GM10248 (cell line): Measurements from ENCODE around the gene GOLIM4.

Experiments used
- CTCF ChIA-PET: fragments of 300-600 bp; sonication (Branson Sonifier 250); formaldehyde crosslinking; extraction: SDS; loops from one replicate; lab custom pipeline; 2021; ENCODE audit warnings: antibody characterized with exemption; lab: Yijun Ruan, JAX
- POLR2A ChIA-PET: fragments of 350-650 bp; sonication (Branson Sonifier 250); formaldehyde crosslinking; extraction: SDS; loops from one replicate; lab custom pipeline; 2020; ENCODE audit warnings: antibody characterized with exemption; lab: Yijun Ruan, JAX
- DNase-seq: peaks from one replicate; pipeline ENCODE4 v3.0.0; 2012; ENCODE audit errors: extremely low spot score
- TF ChIP-seq, protein P1 (sequence below): IDR thresholded peaks from 2 replicates; pipeline ENCODE4 v1.5.1; 2012; ENCODE audit warnings: mild to moderate bottlenecking, low read depth; ENCODE audit errors: extremely low read depth, missing control alignments, control extremely low read depth

Gene GOLIM4

DNA sequence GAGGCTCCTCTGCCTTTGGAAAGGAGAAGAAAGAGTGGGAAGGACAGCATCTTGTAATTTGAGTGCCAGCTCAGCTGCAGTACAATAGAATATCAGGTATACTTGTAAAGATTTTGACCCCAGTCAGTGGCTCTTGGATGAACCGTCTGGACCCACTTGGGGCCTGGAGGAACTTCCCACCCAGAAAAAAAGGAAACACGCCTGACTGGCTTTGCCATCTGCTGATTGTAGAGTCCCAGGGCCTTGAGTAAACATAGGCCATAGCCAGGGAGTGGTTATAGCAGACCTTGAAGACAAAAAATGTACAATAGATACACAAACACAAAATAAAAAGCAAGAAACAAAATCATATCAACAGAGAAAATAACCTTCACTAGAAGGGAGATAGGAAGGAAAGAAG lies 112.1 kb downstream of the GOLIM4 start:
- DNase-seq, result no peak
- ChIA-PET POLR2A (no interaction called here), CTCF (no interaction called here)
- TF ChIP-seq, protein P1, sequence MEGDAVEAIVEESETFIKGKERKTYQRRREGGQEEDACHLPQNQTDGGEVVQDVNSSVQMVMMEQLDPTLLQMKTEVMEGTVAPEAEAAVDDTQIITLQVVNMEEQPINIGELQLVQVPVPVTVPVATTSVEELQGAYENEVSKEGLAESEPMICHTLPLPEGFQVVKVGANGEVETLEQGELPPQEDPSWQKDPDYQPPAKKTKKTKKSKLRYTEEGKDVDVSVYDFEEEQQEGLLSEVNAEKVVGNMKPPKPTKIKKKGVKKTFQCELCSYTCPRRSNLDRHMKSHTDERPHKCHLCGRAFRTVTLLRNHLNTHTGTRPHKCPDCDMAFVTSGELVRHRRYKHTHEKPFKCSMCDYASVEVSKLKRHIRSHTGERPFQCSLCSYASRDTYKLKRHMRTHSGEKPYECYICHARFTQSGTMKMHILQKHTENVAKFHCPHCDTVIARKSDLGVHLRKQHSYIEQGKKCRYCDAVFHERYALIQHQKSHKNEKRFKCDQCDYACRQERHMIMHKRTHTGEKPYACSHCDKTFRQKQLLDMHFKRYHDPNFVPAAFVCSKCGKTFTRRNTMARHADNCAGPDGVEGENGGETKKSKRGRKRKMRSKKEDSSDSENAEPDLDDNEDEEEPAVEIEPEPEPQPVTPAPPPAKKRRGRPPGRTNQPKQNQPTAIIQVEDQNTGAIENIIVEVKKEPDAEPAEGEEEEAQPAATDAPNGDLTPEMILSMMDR, result no peak

DNA sequence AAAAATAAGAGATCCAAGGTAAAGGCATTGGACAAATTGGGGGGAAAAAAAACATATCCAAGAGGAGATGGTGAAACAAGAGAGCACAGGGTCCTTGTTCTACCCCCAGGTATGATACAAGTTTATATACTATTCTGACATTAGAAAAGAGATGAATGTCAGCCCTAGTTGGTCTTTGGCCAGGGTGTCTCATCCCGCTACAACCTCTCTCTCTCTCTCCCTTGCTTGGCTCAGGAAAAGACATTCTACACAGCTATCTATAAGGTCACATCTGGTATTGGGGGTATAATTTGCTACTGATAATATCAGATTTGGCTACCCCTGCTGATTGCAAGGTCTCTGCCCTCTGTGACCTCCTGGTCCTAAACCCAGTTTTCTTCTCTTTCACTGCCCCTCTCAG lies 117.2 kb downstream of the GOLIM4 start:
- ChIA-PET POLR2A (no interaction called here), CTCF (no interaction called here)
- TF ChIP-seq, protein P1, result no peak
- DNase-seq, result no peak

DNA sequence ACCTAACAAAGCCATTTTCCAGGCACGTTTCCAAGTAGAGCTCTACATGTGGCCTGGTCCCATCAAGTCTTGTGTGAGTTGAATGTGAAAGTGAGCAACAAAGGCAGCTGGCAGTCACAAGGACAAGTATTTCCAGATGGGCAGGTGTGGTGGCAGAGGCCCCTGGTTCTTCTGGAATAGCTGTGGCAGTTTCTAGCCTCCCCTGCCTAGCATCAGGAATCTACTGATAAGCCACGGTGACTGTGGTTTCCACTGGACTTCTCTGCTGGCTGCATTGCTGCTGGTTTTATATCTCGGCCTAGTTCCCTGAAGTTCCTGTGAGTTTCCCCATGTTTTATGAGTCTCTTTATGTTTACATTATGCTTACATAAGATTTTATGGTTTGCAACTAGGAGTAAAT lies 117.7 kb downstream of the GOLIM4 start:
- ChIA-PET POLR2A (no interaction called here), CTCF (no interaction called here)

DNA sequence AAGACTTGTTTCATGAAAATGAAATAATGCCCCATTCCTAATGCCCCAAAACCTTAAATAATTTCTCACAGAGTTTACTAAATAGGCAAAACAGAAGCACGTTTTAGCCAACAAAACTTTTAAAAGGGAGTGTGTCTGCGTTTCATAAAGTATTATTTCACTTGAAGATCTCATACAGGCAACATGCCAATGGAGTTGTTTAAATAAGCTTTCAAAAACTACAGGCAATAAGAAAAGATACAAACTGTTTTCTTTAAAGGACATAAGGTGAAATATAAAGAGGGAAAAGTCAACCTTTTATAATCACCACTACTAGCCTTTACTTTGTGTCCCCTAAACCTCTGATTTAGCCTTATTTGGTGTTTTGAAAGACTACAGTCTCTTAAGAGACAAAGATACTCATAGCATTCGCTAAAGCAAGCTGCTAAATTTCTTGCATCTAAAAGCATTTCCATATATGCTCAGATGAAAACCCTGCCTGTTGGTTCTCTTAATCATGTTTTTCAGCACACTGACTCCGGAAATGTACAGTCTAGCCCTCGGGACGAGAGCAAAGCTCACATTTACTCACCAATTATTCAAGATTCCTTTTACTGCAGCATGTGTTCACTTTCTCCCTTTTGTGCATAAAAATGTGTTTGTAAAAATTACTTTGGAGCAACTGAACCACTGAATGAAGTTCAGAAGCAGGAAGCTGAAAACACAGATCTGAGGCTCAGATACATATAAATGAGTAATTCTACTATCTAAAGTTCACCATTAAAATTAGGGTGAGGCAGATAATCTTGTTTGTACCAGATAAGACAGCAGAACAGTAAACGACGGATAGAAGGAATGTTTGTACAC lies 119.0 kb downstream of the GOLIM4 start:
- ChIA-PET POLR2A (no interaction called here), CTCF (no interaction called here)
- TF ChIP-seq, protein P1, result no peak
- no peak for DNase-seq

More for the DNA sequence above, 117.7 kb downstream of the GOLIM4 start:
- TF ChIP-seq, protein P1, result no peak
- DNase-seq, result no peak

DNA sequence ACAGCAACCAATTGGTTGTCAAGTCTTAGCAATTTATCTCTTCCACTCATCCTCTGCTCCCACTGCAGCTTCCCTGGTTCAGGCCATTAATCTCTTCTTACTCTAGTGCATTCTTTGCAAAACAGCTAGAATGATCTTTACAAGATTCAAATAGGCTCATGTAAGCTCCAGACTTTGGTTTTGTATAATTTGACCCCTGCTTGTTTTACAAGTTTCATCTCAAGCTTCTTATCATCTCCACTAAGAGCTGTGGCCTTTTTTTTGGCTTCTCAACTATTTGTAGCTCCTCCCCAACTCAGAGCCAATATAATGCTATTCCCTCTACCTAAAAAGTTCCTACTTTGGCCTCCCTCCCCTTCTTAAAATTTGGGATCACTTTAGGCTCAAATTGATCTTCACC lies 121.8 kb downstream of the GOLIM4 start:
- DNase-seq, result no peak
- ChIA-PET POLR2A (interaction anchor here (0.6 kb wide), 1 partner anchor 253 kb away, joined by 3 read pairs; no protein-coding TSS in a partner anchor), CTCF (interaction anchor here (3.8 kb wide), 1 partner anchor 11 kb away, joined by 16 read pairs; no protein-coding TSS in a partner anchor)
- TF ChIP-seq, protein P1, result no peak

DNA sequence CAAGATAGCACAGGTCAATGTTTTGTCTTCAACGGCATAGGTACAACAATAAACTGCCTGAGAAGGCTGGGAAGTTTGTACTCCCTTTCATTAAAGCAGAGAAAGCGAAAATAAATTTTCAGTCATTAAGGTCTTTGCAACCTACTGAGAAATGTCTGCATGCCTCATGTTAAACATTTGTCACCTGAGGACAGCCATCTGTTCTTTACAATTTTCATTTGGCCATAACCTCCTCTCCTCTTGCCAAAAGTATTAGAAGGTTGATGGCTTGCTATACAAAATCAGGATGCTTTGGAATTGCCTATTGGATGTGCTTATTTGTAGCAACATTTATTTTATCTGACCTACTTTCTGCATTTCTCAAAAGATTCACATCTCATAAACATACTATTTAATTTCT lies 122.7 kb downstream of the GOLIM4 start:
- TF ChIP-seq, protein P1, result no peak
- CTCF ChIA-PET, result interaction anchor here (0.9 to 3.8 kb wide), 2 partner anchors 10 to 18 kb away, joined by 3 to 16 read pairs; no protein-coding TSS in a partner anchor
- POLR2A ChIA-PET, result no interaction called here
- DNase-seq, result no peak
